ENCODE data around the gene FBLN1.
"Not testable (repeated sequence)": the region's sequence is repeated elsewhere in the genome, so short reads cannot be mapped to it uniquely, and the experiment has no call there.

FBLN1 gene

GRCh38 chr22:45621836-45622600 lies 119.3 kb downstream of the FBLN1 start:
- in situ Hi-C loops (cut with HindIII; ENCODE audit: low sequenced_read_pairs): no loop called here
- no peak for TF ChIP-seq CTCF (IDR thresholded peaks at IDR 0.05; ENCODE audit: low read depth, low read length, missing control alignments)
- no peak for DNase-seq (ENCODE audit: low read depth)
- H3K4me3 ChIP-seq (ENCODE audit: low read depth, low read length): no peak overlapping the region

- in situ Hi-C loops (cut with HindIII; ENCODE audit: low sequenced_read_pairs): not testable (repeated sequence)
These were observed 120.9 kb downstream of the FBLN1 start for GRCh38 chr22:45623464-45624145.

GRCh38 chr22:45626198-45626651 lies 123.5 kb downstream of the FBLN1 start:
- in situ Hi-C loops (cut with HindIII; ENCODE audit: low sequenced_read_pairs): no loop called here
- DNase-seq (ENCODE audit: low read depth): no peak
- H3K4me3 ChIP-seq (ENCODE audit: low read depth, low read length): no peak overlapping the region
- TF ChIP-seq CTCF (IDR thresholded peaks at IDR 0.05; ENCODE audit: low read depth, low read length, missing control alignments): no peak

More at GRCh38 chr22:45623464-45624145, 120.9 kb downstream of the FBLN1 start:
- H3K4me3 ChIP-seq (ENCODE audit: low read depth, low read length); DNase-seq (ENCODE audit: low read depth): not testable (repeated sequence)

GRCh38 chr22:45627489-45628233 lies 125.0 kb downstream of the FBLN1 start:
- no peak overlapping the region for H3K4me3 ChIP-seq (ENCODE audit: low read depth, low read length)
- no peak for DNase-seq (ENCODE audit: low read depth)
- in situ Hi-C loops (cut with HindIII; ENCODE audit: low sequenced_read_pairs): no loop called here
- TF ChIP-seq CTCF (IDR thresholded peaks at IDR 0.05; ENCODE audit: low read depth, low read length, missing control alignments): no peak

- in situ Hi-C loops (cut with HindIII; ENCODE audit: low sequenced_read_pairs): no loop called here
These were observed 125.8 kb downstream of the FBLN1 start for GRCh38 chr22:45628515-45628914.

GRCh38 chr22:45629469-45630089 lies 126.9 kb downstream of the FBLN1 start:
- no peak overlapping the region for H3K4me3 ChIP-seq (ENCODE audit: low read depth, low read length)
- in situ Hi-C loops (cut with HindIII; ENCODE audit: low sequenced_read_pairs): no loop called here
- no peak for TF ChIP-seq CTCF (IDR thresholded peaks at IDR 0.05; ENCODE audit: low read depth, low read length, missing control alignments)
- DNase-seq (ENCODE audit: low read depth): no peak

More at GRCh38 chr22:45628515-45628914, 125.8 kb downstream of the FBLN1 start:
- no peak overlapping the region for H3K4me3 ChIP-seq (ENCODE audit: low read depth, low read length)
- TF ChIP-seq CTCF (IDR thresholded peaks at IDR 0.05; ENCODE audit: low read depth, low read length, missing control alignments): no peak
- DNase-seq (ENCODE audit: low read depth): no peak

Measured in astrocyte of the cerebellum (primary cell).